ENCODE measurements around the gene PATJ. TPM values are rescaled to one million over a fixed set of nuclear protein-coding genes. Genes with fewer than 3 reads are reported as not detected.
"Not testable (repeated sequence)": the region's sequence is repeated elsewhere in the genome, so short reads cannot be mapped to it uniquely, and the experiment has no call there.

PATJ gene
- polyA plus RNA-seq, 1 experiment = 3.6 TPM

DNA sequence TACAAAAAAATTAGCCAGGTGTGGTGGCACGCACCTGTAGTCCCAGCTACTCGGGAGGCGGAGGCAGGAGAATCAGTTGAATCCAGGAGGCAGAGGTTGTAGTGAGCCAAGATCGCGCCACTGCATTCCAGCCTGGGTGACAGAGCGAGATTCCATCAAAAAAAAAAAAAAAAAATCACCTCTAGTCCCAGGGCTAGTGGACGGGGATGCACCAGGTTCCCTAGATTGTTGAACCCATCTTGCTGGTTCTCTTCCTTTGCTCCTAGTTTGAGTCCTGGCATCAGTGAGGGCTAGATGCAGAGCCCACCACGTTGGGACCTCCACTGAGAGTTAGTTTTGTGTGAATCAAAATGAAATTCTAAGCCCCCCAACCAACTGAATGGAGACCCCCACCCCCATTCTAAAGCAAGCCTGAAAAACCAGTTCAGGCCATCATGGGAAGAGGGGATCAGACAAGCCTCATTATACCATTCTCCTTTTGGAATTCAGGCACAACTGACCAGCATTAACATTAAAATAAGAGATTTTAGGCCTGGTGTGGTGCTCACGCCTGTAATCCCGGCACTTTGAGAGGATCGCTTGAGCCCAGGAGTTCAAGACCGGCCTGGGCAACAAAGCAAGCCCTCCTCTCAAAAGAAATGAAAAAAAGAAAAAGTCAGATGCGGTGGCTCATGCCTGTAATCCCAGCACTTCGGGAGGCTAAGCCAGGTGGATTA lies 434.5 kb downstream of the PATJ start:
- no peak overlapping the region for H3K27ac ChIP-seq (ENCODE audit: low read depth, low read length)
- POLR2A ChIA-PET = no interaction called here
- CTCF ChIA-PET = interaction anchor here (0.6 to 4.8 kb wide), 16 partner anchors 8 to 1362 kb away, joined by 3 to 181 read pairs (median 5); no protein-coding TSS in a partner anchor
- no peak for TF ChIP-seq CTCF (IDR thresholded peaks at IDR 0.05; ENCODE audit: low read depth, low read length)
- no peak for DNase-seq (ENCODE audit: low read depth, low spot score)
- no peaks in the 10 kb centered on the region for H3K9me3 ChIP-seq (ENCODE audit: control insufficient read depth, insufficient read depth, low read length)
- H3K27me3 ChIP-seq (ENCODE audit: control insufficient read depth, insufficient read depth, low read length) = no peaks in the 10 kb centered on the region
- H3K4me3 ChIP-seq (ENCODE audit: low read depth, low read length) = no peak overlapping the region

DNA sequence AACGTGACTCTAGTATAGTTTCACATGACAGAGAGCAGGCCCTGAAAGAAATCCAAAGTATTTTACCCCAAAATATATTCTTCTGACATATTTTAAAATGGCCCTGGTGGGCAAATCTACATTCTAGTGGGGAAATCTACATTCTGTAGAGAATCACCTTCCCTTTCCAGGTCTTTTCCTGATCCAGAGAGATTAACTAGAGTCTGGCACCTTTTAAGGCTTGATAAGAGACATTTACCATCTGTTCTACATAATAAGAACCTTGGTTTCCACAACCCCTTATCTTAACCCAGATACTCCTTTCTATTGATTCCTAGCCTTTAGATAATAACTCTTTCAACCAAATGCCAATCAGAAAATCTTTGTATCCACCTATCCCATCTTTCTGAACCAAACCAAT lies 435.3 kb downstream of the PATJ start:
- CTCF ChIA-PET = no interaction called here
- no peaks in the 10 kb centered on the region for H3K9me3 ChIP-seq (ENCODE audit: control insufficient read depth, insufficient read depth, low read length)
- no peaks in the 10 kb centered on the region for H3K27me3 ChIP-seq (ENCODE audit: control insufficient read depth, insufficient read depth, low read length)
- no peak overlapping the region for H3K27ac ChIP-seq (ENCODE audit: low read depth, low read length)
- DNase-seq (ENCODE audit: low read depth, low spot score) = no peak
- no peak for TF ChIP-seq CTCF (IDR thresholded peaks at IDR 0.05; ENCODE audit: low read depth, low read length)
- H3K4me3 ChIP-seq (ENCODE audit: low read depth, low read length) = no peak overlapping the region
- POLR2A ChIA-PET = no interaction called here

GRCh38 chr1:62178372-62178771 lies 436.1 kb downstream of the PATJ start:
- no peak for TF ChIP-seq CTCF (IDR thresholded peaks at IDR 0.05; ENCODE audit: low read depth, low read length)
- CTCF ChIA-PET = interaction anchor here (1.5 kb wide), 1 partner anchor 34 kb away, joined by 3 read pairs; no protein-coding TSS in a partner anchor
- POLR2A ChIA-PET = no interaction called here

GRCh38 chr1:62180054-62180453 lies 437.8 kb downstream of the PATJ start:
- H3K27ac ChIP-seq (ENCODE audit: low read depth, low read length); POLR2A ChIA-PET; H3K27me3 ChIP-seq (ENCODE audit: control insufficient read depth, insufficient read depth, low read length); DNase-seq (ENCODE audit: low read depth, low spot score); H3K9me3 ChIP-seq (ENCODE audit: control insufficient read depth, insufficient read depth, low read length); H3K4me3 ChIP-seq (ENCODE audit: low read depth, low read length): not testable (repeated sequence)
- CTCF ChIA-PET = interaction anchor here (0.6 to 1.1 kb wide), 3 partner anchors 113 to 227 kb away, joined by 3 to 8 read pairs (median 6); no protein-coding TSS in a partner anchor

More at GRCh38 chr1:62178372-62178771, 436.1 kb downstream of the PATJ start:
- Histone ChIP-seq H3K9me3 (ENCODE audit: control insufficient read depth, insufficient read depth, low read length) (no peaks in the 10 kb centered on the region), H3K27ac (ENCODE audit: low read depth, low read length) (no peak overlapping the region), H3K27me3 (ENCODE audit: control insufficient read depth, insufficient read depth, low read length) (no peaks in the 10 kb centered on the region), H3K4me3 (ENCODE audit: low read depth, low read length) (no peak overlapping the region)
- DNase-seq (ENCODE audit: low read depth, low spot score) = no peak

DNA sequence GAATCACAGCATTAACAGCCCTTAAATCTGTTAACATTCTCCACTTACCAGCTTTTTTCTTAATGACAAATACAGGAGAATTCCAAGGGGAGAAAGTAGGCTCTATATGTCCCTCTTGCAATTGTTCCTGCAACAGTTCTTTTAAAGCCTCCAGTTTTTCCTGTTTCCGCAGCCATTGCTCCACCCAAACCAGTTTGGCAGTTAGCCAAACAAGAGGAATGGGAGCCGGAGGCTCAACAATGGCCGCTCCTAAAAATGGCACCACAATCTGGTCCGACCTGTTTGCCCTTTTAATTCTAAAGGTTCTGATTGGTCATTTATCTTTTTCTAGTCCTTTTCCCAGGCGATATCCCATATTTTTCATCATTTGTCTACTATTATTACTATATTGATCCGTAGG lies 438.4 kb downstream of the PATJ start:
- Histone ChIP-seq H3K27ac (ENCODE audit: low read depth, low read length) (no peak overlapping the region), H3K4me3 (ENCODE audit: low read depth, low read length) (no peak overlapping the region), H3K27me3 (ENCODE audit: control insufficient read depth, insufficient read depth, low read length) (no peaks in the 10 kb centered on the region), H3K9me3 (ENCODE audit: control insufficient read depth, insufficient read depth, low read length) (no peaks in the 10 kb centered on the region)
- TF ChIP-seq CTCF (IDR thresholded peaks at IDR 0.05; ENCODE audit: low read depth, low read length) = no peak
- CTCF ChIA-PET = interaction anchor here (0.6 kb wide), 2 partner anchors 112 to 225 kb away, joined by 3 to 8 read pairs; no protein-coding TSS in a partner anchor
- DNase-seq (ENCODE audit: low read depth, low spot score) = no peak
- POLR2A ChIA-PET = no interaction called here
